ENCODE data around the gene MBOAT1. TPM values are rescaled to one million over a fixed set of nuclear protein-coding genes. Genes with fewer than 3 reads are reported as not detected.

Gene MBOAT1
- total RNA-seq, 2 donors from 2014 or later: 4.6 to 10.1 TPM

DNA sequence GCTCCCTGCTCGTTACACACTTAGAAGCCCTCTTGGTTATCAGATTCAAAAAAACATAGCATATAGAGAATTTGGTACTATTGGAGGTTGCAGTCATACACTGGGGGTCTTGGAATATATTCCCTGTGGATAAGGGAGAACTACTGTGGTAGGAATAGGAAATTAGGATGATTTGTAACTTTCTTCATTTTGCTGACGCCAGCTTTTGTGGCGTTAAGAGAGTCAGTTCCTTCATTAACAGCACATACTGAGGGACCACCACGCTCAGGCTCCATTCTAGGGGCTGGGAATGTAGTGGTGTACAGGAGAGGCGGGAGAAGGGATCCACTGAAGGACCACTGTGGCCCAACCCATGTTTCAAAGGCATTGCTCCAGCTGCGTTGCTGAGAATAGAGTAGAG, 140.3 kb downstream of the MBOAT1 start:
- ATAC-seq: no peak
- Histone ChIP-seq H3K4me1 (no peaks in the 10 kb centered on the region), H3K4me3 (no peak overlapping the region), H3K27ac (no peak overlapping the region), H3K27me3 (no peaks in the 10 kb centered on the region), H3K9me3 (peaks cover 0 to 4% (median 0%) of the 10 kb centered on the region in 3 donors), H3K36me3 (replicated peaks in 1 of 2; ENCODE audit: insufficient read depth in 1 of 2, low read depth in 2 of 2) (no peaks in the 10 kb centered on the region)
- WGBS, 2 donors: 79 to 87% methylated on average over 6 of the region's 6 CpGs
- TF ChIP-seq, protein P1, sequence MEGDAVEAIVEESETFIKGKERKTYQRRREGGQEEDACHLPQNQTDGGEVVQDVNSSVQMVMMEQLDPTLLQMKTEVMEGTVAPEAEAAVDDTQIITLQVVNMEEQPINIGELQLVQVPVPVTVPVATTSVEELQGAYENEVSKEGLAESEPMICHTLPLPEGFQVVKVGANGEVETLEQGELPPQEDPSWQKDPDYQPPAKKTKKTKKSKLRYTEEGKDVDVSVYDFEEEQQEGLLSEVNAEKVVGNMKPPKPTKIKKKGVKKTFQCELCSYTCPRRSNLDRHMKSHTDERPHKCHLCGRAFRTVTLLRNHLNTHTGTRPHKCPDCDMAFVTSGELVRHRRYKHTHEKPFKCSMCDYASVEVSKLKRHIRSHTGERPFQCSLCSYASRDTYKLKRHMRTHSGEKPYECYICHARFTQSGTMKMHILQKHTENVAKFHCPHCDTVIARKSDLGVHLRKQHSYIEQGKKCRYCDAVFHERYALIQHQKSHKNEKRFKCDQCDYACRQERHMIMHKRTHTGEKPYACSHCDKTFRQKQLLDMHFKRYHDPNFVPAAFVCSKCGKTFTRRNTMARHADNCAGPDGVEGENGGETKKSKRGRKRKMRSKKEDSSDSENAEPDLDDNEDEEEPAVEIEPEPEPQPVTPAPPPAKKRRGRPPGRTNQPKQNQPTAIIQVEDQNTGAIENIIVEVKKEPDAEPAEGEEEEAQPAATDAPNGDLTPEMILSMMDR (IDR thresholded peaks at IDR 0.05): no peak
- no peak for TF ChIP-seq POLR2A (IDR thresholded peaks at IDR 0.05)
- DNase-seq: no peak
- intact Hi-C loops (cut with DNase I): no loop called here

DNA sequence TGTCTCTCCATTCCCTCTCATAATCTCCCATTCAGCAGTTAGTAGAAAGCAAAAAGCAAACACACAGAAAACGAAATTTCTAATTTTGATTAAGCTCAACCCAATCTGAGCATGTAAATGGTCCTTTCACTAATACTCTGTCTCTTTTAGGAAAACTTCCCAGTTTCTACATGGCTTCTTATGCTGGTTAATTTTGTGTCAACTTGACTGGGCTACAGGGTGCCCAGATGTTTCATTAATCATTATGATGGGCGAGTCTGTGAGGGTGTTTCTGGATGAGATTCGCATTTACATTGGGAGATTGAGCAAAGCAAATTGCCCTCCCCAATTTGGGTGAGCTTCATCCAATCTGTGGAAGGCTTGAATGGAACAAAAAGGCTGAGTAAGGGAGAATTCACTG, 142.2 kb downstream of the MBOAT1 start:
- WGBS, 2 donors: 73 to 76% methylated on average over 3 of the region's 3 CpGs
- no peaks in the 10 kb centered on the region for H3K36me3 ChIP-seq (replicated peaks in 1 of 2; ENCODE audit: insufficient read depth in 1 of 2, low read depth in 2 of 2)

DNA sequence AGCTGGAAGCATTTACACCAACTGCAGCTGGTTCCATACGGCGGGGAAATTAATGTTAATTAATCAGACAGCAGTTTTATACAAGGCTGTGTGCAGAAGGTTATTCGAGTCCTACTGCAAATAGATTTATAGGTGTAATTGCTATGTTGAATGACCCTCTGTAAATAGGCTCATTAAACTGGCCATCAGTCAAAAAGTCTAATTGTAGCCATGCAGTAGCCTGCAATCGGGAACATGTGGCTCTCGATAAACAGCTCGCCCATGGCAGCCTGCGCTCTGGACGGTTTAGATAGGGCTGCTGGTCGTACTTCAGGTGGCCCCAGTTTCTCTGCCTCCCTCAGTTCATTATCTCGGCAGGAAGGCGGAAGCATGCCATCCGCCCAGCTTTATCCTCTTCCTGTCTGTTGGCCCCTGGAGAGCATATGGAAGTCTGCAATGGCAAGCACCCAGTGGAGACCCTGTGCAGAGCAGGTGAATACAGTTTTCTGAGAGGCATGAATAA, 143.2 kb downstream of the MBOAT1 start:
- Histone ChIP-seq H3K36me3 (replicated peaks in 1 of 2; ENCODE audit: insufficient read depth in 1 of 2, low read depth in 2 of 2) (no peaks in the 10 kb centered on the region), H3K27me3 (no peaks in the 10 kb centered on the region), H3K9me3 (no peaks in the 10 kb centered on the region), H3K27ac (no peak overlapping the region), H3K4me1 (no peaks in the 10 kb centered on the region), H3K4me3 (no peak overlapping the region)
- WGBS, 2 donors: 69 to 83% methylated on average over 12 of the region's 12 CpGs
- DNase-seq (no peak), ATAC-seq (no peak)
- no peak for TF ChIP-seq POLR2A (IDR thresholded peaks at IDR 0.05)
- TF ChIP-seq, protein P1 (IDR thresholded peaks at IDR 0.05): no peak
- intact Hi-C loops (cut with DNase I): no loop called here

More for the DNA sequence above, 142.2 kb downstream of the MBOAT1 start:
- intact Hi-C loops (cut with DNase I): no loop called here
- DNase-seq (no peak), ATAC-seq (no peak)
- Histone ChIP-seq H3K4me1 (no peaks in the 10 kb centered on the region), H3K4me3 (no peak overlapping the region), H3K9me3 (no peaks in the 10 kb centered on the region), H3K27me3 (no peaks in the 10 kb centered on the region), H3K27ac (no peak overlapping the region)
- TF ChIP-seq, protein P1 (IDR thresholded peaks at IDR 0.05): no peak
- no peak for TF ChIP-seq POLR2A (IDR thresholded peaks at IDR 0.05)

DNA sequence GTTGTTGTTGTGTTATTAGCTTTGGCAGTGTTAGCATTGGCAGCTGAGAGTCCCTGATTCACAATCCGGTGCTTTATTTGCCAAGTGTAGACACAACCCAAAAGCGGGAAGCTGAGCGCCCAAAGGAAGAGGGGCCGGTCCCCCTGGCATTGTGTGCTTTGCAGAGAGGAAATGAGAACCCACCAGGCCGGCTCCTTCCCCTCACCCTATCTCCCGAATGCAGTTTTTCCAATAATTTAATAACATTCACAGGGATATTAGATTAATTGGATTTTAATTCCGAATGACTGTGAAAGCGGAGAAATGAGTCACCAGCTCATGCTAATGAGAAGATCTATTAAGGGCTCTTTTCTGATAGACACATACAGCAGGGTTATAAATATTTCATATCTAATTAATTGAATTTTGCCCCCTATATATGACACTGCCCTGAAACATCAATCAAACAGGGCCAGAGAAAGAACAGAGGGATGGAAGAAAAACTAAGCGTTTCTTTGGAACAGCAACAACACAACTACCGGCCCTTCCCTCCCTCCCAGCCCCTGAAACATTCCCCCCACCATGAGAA, 143.8 kb downstream of the MBOAT1 start:
- intact Hi-C loops (cut with DNase I): no loop called here
- WGBS, 2 donors: 69 to 78% methylated on average over 10 of the region's 10 CpGs

More for the DNA sequence above, 143.8 kb downstream of the MBOAT1 start:
- H3K36me3 ChIP-seq (replicated peaks in 1 of 2; ENCODE audit: insufficient read depth in 1 of 2, low read depth in 2 of 2): no peaks in the 10 kb centered on the region
- TF ChIP-seq, protein P1 (IDR thresholded peaks at IDR 0.05): no peak
- no peak for TF ChIP-seq POLR2A (IDR thresholded peaks at IDR 0.05)
- no peaks in the 10 kb centered on the region for H3K27me3 ChIP-seq
- H3K9me3 ChIP-seq: no peaks in the 10 kb centered on the region
- no peak overlapping the region for H3K4me3 ChIP-seq
- ATAC-seq: no peak
- no peak overlapping the region for H3K27ac ChIP-seq
- no peak for DNase-seq
- H3K4me1 ChIP-seq: no peaks in the 10 kb centered on the region
